Activated CD8-positive, alpha-beta memory T cell treated with anti-CD3 and anti-CD28 coated beads for 24 hours (primary cell): ENCODE data around the gene PLTP.
"Not testable (repeated sequence)": the region's sequence is repeated elsewhere in the genome, so short reads cannot be mapped to it uniquely, and the experiment has no call there.

Experiments
- DNase-seq: peaks from one replicate; pipeline ENCODE4 v3.0.0-alpha.2; 2020

The PLTP gene, protein sequence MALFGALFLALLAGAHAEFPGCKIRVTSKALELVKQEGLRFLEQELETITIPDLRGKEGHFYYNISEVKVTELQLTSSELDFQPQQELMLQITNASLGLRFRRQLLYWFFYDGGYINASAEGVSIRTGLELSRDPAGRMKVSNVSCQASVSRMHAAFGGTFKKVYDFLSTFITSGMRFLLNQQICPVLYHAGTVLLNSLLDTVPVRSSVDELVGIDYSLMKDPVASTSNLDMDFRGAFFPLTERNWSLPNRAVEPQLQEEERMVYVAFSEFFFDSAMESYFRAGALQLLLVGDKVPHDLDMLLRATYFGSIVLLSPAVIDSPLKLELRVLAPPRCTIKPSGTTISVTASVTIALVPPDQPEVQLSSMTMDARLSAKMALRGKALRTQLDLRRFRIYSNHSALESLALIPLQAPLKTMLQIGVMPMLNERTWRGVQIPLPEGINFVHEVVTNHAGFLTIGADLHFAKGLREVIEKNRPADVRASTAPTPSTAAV

DNA sequence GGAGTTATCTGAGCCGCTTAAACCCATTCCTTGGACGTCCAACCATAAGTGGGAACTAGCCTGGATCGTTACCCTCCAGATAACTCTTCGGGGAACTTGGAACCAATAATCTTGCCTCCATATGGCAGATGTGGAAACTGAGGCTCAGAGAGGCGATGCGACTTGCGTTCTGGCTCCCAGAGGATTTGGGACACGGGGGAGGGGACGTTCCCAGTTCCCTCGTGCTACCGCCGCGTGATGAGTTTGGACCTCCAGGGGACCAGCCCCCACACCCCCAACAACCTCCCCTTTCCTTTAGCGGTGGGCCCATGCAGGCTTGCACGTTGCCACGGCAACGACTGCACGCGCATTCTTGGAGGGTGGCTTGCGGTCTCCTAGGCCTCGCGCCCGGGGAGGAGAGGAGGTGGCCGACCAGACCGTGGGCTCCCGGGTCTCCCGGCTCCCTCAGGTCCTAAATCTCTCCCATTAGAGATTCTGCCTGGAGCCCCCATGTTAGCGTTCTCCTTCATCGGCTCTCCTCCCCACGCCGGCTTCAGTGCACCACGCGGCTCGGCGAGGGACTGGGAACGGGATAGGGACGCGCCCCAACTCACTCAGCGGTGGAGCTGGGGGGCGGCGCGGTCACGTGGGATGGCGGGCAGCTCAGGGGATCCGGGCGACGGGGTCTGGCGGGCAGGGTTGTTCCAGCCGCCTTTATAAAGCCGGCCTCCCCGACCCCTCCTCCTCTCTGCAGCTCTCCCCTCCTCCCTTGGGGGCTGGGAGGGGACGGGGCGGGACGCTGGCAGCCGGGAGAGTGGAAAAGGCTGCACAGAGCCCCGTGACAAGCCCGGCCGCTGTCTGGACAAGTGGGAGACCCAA lies at the start of gene PLTP:
Gene PLTP, minus strand, starts transcription at position 670 of the 858 bp plus-strand sequence. CDS start 703 bp downstream, outside the sequence.
- DNase-seq = peak; percentile 69

DNA sequence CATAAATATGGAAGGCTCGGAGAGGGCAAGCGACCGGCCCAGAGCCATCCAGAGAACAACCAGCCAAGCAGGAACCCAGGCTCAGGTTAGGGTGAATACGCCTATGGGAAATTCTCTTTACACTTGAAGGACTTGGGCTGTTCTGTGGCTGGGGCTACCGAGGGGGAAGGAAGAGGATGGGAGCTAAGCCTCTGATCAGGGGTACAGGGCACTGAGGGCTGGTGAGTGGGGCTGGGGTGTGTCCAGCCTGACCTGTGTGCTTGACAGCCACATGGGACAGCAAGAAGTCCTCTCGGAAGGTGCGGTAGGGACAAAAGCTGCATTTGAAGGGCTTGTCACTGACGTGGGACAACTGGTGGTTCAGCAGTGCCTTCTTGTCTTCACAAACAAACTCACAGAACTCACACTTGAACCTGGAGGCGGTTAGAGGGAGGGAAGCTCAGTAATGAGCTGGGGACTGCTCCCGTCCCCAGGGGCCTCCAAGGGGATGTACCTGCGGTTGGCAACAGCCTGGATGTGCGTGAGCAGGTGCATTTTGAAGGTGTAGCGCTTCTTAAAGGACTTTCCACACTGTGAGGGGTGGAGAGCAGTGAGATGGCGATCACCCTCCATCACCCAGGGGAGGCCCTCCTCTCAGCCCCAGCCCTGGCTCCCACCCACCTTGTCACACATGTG lies 48.1 kb upstream of the PLTP start:
- no peak for DNase-seq

DNA sequence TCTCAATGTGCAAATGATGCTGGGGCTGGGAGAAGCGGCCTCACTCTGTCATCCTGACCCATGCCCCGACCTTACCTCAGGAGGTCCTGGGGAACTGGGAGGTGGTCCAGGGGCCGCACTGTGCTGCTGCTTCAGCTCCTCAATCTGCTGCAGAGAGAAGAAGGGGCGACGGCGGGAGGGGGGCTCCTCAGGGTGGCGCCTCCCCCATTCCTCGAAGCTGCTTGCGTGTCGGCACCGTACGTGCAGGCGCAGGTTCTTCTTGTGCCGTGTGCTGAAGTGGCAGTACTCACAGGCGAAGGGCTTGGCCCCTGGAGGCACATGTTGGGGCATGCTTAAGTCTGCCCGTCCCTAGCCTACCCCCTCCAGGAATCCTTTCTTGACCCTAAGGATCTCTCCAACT lies 47.2 kb upstream of the PLTP start:
- DNase-seq = no peak

DNA sequence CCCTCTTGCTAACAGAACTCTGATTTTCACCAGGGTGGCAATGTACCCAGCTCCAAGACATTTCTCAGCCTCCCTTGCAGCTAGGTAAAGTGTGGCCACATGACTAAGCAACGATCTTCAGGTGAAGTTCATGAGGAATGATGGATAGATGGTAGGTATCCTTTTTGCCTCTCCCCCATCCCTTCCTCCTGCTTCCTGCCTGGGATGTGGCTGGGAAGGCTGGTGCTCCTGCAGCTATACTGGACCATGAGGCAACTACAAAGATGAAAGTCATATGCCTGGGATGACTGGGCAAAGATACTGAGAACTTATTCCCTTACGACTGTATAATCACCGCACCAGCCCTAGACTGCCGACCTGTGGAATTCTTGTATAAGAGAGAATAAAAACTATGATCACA lies 46.6 kb upstream of the PLTP start:
- no peak for DNase-seq

DNA sequence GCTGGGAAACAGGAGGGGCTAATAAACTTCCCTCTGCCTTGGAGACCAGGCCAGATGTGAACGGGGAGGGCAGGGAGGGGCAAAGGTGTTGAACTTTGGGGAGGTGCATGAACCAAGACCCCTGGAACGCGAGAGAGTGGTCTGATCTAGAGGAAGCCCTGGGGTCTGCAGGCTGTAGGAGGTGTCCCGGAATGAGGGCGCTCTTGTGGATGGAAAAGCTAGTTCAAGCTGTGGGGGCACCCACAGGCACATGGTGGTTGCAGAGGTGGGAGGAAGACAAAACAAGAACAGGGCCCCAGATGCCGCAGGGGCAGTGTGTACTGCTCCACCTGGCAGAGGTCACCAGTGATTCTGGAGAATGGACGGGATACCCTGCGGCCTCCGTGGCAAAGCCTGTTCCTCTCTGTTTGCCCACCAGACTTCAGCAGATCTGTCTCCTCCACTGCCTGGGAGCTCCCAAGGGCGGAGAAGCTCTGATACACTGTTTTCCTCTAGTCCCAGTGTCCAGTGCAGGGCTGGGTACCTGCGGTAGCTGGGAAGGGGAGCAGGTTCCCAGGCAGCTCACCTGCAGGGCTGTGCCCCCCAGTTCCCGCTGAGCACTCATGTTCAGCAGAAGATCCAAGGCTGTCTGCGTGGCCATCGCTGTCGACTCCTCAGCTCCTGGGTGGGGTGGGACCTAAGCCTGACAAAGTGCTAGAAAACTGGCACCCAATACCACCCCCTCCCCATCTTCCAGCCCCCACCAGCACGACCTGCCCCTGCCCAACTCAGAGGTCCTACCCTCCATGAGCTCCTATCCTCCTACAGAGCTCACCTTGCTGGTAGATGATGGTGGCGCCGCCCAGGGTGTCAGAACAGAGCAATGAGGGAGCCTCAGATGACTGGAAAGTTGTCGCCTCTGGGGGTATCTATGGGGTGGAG lies 45.3 kb upstream of the PLTP start:
- no peak for DNase-seq

DNA sequence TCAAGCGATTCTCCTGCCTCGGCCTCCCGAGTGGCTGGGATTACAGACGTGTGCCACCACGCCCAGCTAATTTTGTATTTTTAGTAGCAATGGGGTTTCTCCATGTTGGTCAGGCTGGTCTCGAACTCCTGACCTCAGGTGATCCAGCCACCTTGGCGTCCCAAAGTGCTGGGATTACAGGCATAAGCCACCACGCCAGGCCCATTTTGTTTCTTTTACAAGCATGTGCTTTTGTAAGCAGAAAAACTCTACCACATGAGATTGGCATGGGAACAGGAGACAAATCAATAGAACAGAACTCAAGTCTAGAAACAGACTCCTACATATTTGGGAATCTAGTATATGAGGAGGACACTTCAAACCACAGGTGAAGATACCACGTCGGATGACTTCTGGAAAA lies 44.4 kb upstream of the PLTP start:
- not testable (repeated sequence) for DNase-seq

DNA sequence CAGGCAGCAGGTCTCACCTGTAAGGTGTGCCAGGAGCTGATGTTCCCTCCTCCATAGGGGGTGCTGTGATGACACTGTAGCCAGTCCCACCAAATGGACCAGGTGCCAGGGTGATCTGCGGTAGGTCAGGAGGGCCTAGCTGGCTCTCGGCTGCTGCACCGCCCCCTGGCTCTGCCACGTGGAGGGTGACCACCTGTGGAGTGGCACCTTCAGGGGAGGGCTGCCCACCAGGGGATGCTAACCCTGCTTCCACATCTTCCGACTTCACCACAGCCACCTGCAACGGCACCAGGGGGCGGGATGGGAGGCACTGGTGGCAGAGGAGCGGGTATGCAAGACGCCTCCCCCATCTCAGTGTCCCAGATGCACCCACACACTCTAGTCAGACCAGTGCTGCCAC lies 41.7 kb upstream of the PLTP start:
- no peak for DNase-seq

DNA sequence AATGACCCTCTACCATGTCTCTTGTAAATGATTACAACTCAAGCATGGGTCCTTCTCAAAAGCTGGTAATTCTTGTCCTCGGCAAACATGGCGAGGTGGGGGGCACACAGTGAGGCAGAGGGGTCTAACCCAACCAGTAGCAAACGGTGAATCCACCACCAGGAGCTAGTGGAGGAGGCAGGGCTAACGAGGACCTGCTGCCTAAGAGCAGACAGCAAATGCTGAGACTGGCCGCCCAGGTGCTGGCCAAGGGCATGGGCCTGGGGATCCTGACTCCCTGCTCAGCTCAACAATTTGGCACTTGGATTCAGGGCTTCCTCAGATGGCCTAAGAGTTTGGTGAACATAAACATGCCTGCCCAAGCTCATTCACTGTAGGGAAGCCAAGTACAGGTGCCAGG lies 40.9 kb upstream of the PLTP start:
- DNase-seq = no peak

DNA sequence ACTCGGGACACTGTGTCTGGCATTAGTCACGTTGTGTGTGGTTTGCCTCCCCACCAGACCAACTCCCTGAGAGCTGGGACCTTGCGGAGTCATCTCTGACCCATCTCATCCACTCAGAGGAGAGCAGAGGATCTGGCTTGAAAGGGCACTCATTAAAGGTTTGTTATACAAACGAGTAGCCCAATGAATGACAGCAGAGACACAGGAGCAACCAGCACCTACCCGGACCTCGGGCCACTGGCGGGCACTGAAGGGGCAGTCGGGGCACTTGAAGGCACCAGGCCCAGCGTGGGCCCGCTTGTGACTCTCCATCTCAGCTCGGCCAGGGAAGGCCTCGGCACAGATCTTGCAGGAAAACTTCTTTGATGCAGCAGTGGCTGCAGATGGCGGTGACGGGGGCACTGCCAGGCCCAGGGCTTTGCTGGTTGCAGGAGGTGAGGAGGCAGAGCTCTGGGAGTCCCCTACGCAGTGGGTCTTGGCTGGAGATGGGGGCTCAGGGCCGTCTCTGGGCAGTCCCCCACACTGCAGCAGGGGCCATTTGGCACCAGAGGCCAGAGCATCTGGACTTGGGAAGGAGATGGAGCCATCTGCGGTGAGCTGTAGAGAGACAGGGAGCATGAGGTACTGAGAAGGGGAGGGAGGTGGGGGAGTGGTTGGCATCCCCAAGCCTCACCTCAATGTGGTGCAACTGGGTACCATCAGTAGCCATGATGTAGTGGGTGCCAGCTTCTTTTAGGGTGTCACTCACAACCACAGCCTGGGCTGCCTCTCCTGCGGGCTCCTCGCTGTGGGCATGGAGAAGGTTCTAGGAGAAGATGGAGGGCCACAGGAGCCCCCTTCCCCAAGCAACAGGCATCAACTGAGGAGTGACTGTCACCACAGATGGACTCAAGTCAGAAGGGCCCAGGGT lies 40.2 kb upstream of the PLTP start:
- DNase-seq = no peak

DNA sequence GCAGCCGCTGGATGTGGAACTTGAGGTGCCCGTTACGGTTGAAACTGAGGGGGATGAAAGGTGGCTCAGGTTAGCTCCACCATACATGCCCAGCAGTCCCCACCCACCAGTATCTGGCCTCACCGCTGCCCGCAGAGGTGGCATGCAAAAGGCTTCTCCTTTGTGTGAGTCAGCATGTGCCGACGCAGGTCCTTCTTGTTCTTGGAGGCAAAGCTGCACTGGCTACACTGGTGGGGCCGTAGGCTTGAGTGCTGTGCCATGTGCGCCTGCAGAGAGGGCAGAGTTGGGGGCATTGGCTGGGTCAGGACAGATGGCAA lies 38.3 kb upstream of the PLTP start:
- DNase-seq = no peak

DNA sequence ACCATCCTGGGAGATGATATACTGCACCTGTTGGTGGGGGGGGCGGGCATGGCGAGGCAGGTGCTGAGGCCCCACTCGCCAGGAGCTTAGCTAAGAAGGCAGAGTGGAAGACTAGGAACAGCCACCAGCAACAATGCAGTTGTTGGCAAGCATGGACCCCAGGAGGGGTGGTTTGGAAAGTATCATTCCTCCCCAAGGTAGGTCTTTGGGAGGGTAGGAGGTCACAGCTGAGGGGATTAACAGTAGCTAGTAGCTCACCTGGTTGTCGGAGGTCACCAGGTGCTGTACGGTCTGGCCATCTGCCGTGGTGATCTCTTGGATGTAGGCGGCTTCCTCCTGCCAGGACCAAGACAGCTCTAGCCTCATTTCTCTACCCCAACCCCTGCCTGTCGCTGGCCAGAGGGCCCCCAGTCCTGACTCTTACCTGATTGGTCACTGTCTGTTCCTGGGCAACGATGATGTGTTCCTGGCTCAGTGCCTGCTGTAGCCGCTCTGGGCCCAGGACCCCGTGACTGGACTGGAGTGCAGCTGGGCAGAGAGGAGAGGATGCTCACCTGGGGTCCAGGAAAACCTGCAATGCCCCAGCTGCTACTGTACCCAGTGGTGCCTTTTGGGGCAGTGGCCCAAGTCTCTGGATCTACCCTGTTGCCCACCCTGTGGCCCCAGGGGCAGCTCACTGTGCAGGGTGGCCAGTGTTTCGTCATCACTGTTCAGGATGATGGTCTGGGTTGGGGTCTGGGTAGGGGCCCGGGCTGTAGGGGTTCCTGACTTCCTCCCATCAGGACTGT lies 37.8 kb upstream of the PLTP start:
- no peak for DNase-seq

DNA sequence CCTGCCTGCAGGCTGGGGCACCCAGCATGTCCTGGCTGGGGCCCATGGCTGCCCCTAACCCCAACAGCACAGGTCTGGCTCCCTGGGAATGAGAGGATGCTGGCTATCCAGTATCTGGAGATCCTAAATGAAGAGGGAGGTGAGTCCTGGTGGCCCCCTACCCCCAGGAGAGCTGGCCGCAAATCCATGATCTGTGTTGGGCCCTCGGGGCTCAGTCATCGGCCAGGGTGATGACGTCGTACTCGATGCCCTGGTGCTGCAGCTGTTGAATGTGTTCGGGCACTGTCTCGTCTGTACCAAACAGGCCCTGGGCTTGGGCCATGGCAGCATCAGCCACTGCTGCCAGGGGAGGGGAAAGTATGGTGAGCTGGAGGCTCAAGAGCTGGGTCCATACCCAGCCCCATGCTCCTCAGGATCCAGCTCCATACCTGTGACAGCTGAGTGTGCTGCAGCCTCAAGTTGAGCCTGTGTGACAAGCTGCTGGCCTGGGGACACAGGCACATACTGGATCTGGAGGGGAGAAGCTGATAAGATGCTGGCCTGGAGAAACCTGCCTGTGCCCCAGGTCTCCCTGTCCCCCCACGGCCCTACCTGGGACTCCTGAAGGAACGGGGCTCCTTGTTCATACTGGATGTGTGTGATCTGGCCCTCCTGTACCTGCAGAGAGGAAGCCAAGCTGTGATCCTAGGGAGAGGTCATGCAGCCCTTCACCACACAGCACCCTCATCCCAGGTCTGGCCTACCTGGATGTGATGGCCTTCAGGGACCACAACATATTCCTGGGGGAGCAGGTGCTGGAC lies 37.0 kb upstream of the PLTP start:
- DNase-seq = no peak

DNA sequence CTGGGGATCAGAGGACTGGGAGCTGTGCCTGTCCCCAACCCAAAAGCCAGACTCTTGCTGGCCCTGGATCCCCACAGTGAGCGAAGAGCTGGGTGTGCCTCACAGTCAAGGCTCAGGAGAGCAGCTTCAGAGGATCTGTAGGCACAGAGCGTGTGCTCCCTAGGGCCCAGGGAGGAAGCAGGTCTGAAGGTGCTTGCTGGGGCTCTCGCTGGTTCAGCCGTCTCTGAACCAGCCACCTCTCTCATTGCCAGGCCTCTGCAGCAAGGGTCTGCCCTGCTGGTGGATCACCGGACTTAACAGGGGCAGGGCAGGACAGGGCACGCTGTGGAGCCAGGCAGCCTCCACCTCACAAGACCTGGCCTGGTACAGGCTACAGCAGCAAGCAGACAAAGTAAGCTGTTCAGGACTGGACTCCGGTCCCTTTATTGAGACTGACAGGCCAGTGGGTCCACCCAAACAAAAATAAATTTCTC lies 36.3 kb upstream of the PLTP start:
- no peak for DNase-seq

DNA sequence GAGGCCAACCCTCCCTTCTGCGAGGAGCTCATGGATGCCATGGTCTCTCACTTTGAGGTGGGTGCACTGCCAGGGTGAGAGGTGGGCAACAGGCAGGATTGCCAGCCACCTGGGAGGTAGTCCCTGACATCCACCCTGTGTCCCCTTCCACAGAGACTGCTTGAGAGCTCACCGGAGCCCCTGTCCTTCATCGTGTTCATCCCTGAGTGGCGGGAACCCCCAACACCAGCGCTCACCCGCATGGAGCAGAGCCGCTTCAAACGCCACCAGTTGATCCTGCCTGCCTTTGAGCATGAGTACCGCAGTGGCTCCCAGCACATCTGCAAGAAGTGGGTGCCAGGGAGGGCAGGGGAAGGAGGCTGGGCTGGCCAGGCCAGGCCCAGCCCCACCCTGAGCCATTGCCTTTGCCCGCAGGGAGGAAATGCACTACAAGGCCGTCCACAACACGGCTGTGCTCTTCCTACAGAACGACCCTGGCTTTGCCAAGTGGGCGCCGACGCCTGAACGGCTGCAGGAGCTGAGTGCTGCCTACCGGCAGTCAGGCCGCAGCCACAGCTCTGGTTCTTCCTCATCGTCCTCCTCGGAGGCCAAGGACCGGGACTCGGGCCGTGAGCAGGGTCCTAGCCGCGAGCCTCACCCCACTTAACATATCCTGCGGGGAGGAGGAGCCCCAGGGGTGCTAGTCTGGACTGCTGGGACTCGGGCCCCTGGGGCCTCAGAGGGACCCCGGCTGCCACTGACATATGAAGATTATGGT lies 35.3 kb upstream of the PLTP start:
- DNase-seq = no peak

DNA sequence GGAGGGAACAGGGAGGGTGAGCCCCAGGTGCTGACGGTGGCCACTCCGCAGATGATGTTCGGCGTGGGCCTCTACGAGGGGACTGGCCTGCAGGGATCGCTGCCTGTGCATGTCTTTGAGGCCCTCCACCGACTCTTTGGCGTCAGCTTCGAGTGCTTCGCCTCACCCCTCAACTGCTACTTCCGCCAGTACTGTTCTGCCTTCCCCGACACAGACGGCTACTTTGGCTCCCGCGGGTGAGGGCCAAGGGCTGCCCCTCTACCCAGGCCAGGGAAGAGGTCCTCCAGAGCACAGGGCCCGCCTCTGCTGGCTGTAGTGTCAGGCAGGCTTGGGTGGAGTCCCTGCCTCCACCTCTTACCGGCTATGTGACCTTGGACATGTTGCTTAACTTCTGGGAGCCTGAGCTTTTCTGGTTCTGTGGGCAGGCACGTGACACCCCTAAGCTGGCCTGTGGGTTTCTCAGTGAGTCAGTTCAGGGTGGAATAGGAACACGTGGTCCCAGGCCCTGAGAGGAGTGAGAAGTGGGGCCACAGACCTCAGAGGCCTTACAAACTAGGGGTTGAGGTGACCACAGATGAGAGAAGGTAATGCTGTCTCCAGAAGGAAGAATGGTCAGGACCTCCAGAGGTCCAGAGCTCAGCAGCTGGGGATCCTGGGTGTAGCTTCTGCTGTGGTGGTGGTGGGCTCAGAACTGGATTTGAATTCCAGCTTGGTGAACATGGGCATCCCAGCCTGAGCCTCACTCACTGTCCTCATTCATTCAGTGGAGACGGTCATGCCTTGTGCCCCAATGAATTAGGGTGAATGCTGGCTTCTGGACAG lies 34.4 kb upstream of the PLTP start:
- DNase-seq = no peak

DNA sequence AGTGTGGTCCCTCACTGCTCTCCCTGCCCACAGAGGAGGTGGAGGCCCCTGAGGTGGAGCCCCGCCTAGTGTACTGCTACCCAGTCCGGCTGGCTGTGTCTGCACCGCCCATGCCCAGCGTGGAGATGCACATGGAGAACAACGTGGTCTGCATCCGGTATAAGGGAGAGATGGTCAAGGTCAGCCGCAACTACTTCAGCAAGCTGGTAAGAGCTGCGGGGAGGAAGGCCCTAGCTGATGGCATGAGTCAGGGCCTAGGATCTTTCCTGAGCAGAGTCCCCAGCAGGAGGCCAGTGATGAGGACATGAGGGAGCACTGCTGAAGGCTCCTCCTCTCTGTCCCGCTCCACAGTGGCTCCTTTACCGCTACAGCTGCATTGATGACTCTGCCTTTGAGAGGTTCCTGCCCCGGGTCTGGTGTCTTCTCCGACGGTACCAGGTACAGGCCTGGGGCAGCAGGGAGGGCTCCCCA lies 33.8 kb upstream of the PLTP start:
- no peak for DNase-seq

DNA sequence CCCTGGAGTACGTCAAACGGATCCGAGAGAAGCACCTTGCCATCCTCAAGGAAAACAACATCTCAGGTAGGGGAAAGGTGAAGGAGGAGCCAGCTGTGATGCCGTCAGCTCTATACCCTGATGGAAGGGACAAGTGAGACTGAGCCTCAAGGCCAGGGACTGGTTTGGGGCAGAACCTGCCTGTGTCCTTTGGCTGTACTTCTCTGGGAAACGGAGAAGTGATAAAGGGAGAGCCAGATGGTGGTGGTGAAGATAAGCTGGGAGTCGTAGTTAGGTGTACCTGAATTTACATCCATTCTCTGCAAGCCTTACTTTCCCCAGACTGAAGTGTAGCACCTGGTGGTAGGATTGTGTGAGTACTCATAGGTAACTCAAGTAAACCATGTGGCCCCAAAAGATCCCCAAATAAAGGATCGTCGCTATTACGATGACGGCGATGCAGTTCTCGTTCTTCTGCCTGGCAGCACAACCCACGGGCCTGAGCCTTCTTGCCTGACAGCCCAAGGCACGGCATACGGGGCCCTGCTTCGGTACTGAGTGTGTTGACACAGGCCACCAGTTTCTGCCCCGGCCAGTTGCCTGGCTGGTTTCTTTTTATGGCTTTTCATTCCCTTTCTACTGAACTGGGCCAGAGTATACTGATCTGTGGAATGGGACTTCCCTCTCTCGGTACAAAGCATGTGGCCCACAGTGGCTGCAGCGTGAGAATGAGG lies 33.2 kb upstream of the PLTP start:
- DNase-seq = no peak
